HG03378 (cell line): ENCODE measurements around the gene CD53.

ENCODE experiments used
- ATAC-seq: cut with Tn5 transposase; IDR thresholded peaks from one replicate; pipeline ENCODE4 v1.9.1; 2021; ENCODE audit warnings: mild to moderate bottlenecking, moderate library complexity; ENCODE audit not compliant: unreplicated experiment

The CD53 gene

DNA sequence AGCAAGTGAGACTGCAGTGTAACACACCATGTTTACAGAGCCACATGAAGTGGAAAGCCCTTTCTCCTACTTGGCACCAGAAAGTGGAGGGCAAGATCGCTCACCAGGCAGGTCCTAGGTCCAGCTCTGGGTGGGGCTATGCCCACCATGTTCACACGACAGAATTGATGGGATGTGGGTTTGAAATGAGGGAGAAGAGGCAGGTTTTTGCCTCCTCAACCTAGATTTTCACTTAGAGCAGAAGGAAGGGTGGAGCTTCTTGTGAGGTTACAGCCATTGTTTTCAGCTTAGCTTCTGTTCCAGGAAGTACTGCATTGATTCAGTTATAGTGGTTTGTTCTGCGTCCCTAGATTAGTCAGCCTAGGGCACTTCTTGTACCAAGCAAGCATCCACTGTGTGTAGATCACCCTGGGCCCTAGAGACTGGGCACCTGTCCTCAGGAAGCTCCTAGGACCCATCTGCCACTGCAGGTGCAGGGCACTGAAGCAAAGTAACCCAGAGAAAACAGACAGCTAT lies 2.3 kb downstream of the CD53 start:
- ATAC-seq, result peak; percentile 40

DNA sequence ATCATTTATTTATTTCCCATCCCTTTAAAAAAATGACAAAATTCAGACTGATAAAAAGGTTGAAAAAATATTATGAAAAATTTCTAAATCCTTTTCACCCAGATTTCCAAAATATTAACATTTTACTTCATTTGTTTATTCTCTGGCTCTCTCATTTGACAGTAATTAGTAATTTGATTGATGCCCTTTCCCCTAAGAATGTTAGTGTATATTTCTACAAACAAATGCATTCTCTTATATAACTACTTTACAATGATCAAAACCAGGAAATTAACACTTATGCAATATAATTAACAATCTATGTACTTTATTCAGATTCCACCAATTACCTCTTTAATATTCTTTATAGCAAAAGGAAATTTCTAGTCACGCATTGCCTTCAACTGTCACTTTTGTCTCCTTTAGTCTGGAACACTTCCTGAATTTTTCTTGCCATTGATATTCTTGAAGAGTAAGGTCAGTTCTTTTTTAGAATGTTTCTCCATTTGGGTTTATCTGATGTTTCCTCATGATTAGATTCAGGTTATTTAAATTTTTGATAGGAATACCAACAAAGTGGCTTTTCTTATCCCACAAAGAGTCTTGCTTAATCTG lies 3.9 kb downstream of the CD53 start:
- no peak for ATAC-seq

DNA sequence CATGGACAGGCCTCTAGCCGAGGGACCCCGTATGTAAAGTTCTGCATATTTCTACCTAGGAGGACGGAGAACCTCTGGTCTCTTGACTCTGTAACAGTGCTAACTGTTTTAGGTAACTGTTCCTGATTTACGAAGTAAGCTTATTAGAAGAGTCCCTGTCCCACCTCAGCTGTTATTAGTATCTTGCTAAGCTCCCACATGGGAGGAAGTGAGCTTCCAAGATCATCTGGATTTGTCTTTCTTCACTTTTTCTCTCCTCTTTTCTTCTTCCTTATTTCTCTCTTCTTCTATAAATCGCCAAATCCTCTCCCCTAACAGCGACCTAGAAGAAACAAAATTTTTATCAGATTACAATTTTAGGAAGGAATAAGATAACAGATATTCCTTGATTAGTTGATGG lies 4.4 kb downstream of the CD53 start:
- no peak for ATAC-seq

DNA sequence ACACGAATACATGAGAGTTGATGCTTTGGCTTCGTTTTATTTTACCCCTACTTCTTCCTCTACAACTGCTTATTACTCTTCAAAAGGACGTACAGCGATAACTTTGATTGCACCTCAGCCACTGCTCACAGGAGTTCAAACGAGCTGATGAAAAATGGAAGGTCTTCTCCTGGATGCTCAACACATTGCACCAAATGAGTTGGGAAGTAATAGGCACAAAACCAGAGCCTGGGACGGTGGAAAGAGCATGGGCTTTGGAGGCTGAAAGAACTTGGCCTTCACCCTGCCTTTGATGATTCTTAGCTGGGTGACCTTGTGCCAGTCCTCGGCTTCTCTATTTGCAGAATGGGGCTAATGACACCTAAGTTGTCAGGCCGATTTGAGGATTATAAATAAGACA lies 4.8 kb downstream of the CD53 start:
- ATAC-seq, result no peak

- ATAC-seq, result no peak
These were observed 5.6 kb downstream of the CD53 start for GRCh38 chr1:110878591-110878990.

DNA sequence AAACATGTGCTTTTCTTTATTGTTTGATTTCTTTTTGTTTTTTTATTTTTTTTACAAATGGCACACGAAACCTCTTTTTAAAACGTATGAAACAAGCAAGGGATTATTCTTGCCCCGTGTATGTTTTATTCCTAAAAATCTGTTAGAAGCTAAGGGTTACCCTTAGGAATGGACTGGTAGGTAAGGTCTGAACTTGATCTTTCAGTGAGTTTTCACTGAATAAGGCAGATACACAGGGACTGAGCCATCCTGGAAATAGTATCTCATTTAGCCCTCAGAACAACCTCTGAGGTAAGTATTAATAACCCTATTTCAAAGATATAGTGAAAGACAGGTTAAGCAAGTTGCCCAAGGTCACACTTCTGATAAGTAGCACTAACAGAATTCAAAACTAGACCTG lies 6.0 kb downstream of the CD53 start:
- no peak for ATAC-seq

- peak; percentile 57 for ATAC-seq
These were observed 7.0 kb downstream of the CD53 start for GRCh38 chr1:110879758-110880606.

- no peak for ATAC-seq
These were observed 7.9 kb downstream of the CD53 start for GRCh38 chr1:110880708-110881374.

DNA sequence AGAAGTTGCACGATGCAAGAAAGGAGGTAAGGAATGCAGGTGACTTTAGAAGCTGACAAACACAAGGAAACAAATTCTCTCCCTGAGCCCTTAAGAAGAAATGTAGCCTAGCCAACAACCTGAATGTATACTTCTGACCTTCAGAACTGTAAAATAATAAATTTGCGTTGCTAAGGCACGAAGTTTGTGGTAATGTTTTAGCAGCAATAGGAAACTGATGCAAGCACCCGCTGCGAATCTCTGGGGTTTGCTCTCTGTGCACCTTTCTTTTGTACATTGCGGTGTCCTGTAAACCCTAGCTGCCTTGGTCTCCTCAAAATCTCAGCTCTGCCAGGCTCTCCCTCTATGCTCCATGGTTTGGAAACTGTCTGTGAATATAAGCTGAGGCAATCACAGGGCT lies 15.1 kb downstream of the CD53 start:
- no peak for ATAC-seq

GRCh38 chr1:110888641-110889040 lies 15.7 kb downstream of the CD53 start:
- ATAC-seq, result no peak

DNA sequence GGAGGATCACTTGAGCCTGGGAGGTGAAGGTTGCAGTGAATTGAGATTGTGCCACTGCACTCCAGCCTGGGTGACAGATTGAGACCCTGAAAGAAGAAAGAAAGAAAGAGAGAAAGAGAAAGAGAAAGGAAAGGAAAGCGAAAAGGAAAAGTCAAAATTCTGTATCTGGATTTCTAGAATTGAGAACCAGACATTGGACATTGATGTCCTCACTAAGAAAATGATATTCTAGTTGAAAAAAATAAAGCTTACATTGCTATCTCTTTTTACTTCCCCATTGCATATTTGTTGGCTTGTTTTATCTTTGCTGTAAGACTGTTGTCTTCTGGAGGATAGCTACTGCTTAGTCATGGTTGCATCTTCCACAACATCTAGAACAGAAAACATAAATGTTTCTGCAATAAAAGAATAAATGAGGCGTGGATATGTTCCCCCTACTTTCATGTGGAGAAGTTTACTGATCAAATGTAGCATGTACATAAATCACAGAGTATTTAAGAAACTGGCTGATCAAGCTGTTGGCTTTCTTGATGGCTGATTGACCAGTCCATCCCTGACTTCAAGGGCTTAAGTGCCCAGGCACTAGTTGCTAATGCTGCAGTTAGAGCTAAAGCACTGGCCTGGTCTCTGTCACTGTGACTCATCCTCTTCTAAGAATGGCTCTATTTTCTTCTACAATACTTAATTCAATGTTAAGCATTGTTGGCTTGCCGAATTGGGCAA lies 17.7 kb downstream of the CD53 start:
- no peak for ATAC-seq

- ATAC-seq, result no peak
These were observed 21.1 kb downstream of the CD53 start for GRCh38 chr1:110893908-110894490.

- ATAC-seq, result no peak
These were observed 23.1 kb downstream of the CD53 start for GRCh38 chr1:110896090-110896489.

- no peak for ATAC-seq
These were observed 24.7 kb downstream of the CD53 start for GRCh38 chr1:110897681-110898080.

- no peak for ATAC-seq
These were observed 25.9 kb downstream of the CD53 start for GRCh38 chr1:110898734-110899457.

DNA sequence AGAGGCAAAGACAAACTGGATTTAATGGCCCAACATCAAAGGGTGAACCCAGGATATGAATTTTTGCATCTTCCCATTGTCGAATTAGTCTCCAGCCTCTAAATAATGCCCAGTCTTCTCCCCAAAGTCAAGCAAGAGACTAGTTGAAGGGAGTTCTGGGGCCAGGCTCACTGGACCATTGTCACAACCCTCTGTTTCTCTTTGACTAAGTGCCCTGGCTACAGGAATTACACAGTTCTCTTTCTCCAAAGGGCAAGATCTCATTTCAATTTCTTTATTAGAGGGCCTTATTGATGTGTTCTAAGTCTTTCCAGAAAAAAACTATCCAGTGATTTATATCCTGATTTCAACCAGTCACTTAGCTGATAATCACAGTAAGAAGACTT lies 26.5 kb downstream of the CD53 start:
- no peak for ATAC-seq

GRCh38 chr1:110902820-110903463 lies 30.0 kb downstream of the CD53 start:
- ATAC-seq, result no peak

DNA sequence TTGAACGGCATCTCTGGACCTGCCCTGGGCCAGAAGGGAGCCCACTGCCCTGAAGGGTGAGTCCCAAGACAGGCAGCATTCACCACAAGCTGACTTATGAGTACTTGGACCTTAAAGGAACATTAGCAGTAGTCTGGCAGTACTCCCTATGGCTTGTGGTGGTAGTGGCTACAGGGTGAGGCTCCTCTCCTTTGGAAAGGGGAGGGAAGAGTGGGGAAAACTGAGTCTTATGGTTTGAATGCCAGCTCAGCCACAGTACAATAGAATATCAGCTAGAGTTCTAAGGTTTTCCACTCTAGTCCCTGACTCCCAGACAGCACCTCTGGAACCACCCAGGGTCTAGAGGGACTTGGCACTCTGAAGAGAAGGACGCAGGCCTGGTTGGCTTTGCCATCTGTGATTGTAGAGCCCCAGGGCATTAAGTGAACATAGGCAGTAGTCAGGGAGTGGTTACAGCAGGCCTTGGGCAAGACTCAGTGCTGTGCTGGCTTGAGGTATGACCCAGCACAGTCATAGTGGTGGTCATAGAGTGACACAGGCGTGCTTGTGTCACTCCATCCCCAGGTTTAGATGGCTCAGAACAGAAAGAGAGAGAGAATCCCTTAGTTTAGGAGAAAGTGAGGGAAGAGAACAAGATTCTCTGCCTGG lies 31.0 kb downstream of the CD53 start:
- ATAC-seq, result no peak

- ATAC-seq, result no peak
These were observed 39.8 kb downstream of the CD53 start for GRCh38 chr1:110912784-110913183.
